PC-9 (cell line): Measurements from ENCODE around the gene EVL.
"Not testable (repeated sequence)": the region's sequence is repeated elsewhere in the genome, so short reads cannot be mapped to it uniquely, and the experiment has no call there.

ENCODE experiments used
- EZH2 ChIP-seq: fragments of 200-600 bp; sonication (generic); IDR thresholded peaks from 2 replicates; pipeline ENCODE4 v1.8.0; 2017; ENCODE audit warnings: antibody characterized with exemption, low read depth
- TF ChIP-seq, protein P1 (sequence below): fragments of 200-600 bp; sonication (generic); conservative IDR thresholded peaks from 2 replicates; pipeline ENCODE4 v1.6.1; 2017; ENCODE audit warnings: mixed run types, antibody characterized with exemption, mild to moderate bottlenecking, moderate library complexity

DNA sequence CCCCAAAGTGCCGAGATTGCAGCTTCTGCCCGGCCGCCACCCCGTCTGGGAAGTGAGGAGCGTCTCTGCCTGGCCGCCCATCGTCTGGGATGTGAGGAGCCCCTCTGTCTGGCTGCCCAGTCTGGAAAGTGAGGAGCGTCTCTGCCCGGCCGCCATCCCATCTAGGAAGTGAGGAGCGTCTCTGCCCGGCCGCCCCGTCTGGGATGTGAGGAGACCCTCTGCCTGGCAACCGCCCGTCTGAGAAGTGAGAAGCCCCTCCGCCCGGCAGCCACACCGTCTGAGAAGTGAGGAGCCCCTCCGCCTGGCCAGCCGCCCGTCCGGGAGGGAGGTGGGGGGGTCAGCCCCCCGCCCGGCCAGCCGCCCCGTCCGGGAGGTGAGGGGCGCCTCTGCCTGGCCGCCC is 115.4 kb downstream of the EVL start:
- TF ChIP-seq, protein P1, sequence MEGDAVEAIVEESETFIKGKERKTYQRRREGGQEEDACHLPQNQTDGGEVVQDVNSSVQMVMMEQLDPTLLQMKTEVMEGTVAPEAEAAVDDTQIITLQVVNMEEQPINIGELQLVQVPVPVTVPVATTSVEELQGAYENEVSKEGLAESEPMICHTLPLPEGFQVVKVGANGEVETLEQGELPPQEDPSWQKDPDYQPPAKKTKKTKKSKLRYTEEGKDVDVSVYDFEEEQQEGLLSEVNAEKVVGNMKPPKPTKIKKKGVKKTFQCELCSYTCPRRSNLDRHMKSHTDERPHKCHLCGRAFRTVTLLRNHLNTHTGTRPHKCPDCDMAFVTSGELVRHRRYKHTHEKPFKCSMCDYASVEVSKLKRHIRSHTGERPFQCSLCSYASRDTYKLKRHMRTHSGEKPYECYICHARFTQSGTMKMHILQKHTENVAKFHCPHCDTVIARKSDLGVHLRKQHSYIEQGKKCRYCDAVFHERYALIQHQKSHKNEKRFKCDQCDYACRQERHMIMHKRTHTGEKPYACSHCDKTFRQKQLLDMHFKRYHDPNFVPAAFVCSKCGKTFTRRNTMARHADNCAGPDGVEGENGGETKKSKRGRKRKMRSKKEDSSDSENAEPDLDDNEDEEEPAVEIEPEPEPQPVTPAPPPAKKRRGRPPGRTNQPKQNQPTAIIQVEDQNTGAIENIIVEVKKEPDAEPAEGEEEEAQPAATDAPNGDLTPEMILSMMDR = not testable (repeated sequence)
- not testable (repeated sequence) for TF ChIP-seq EZH2
